Activated CD8-positive, alpha-beta T cell treated with anti-CD3 and anti-CD28 coated beads, Interleukin-2, amount 10 ng/mL, durations not matched to agents 7 days and 5 days (primary cell): ENCODE results near the gene KCNC2. TPM values are rescaled to one million over a fixed set of nuclear protein-coding genes. Genes with fewer than 3 reads are reported as not detected.
A peak's percentile ranks its signal among the peaks of the same experiment; 100 is the strongest.

Source experiments
- ATAC-seq: fragments of 150-1000 bp; cut with Tn5 transposase; one replicate; pipeline ENCODE4 v1.10.0; 2021; ENCODE audit warnings: moderate library complexity
- CTCF ChIA-PET: fragments of 350-600 bp; sonication (Branson Sonifier 250); formaldehyde crosslinking; loops from one replicate; lab custom pipeline; 2021; ENCODE audit warnings: antibody characterized with exemption; lab: Charles Lee
- POLR2A ChIA-PET: fragments of 350-600 bp; sonication (Branson Sonifier 250); formaldehyde crosslinking; loops from one replicate; lab custom pipeline; 2021; ENCODE audit warnings: antibody characterized with exemption; lab: Charles Lee
- DNase-seq: peaks from one replicate; pipeline ENCODE4 v3.0.0-alpha.2; 2020
- H3K27ac Mint-ChIP-seq: one replicate; pipeline ENCODE4 v1.8.0; 2021; ENCODE audit warnings: mild to moderate bottlenecking, mixed read lengths
- H3K27me3 Mint-ChIP-seq: one replicate; pipeline ENCODE4 v1.8.0; 2021; ENCODE audit warnings: low read depth, mixed read lengths
- H3K36me3 Mint-ChIP-seq: one replicate; pipeline ENCODE4 v1.8.0; 2021; ENCODE audit warnings: low read depth, mixed read lengths
- H3K4me1 Mint-ChIP-seq: one replicate; pipeline ENCODE4 v1.8.0; 2021; ENCODE audit warnings: low read depth, mixed read lengths
- H3K4me3 Mint-ChIP-seq: one replicate; pipeline ENCODE4 v1.8.0; 2021; ENCODE audit warnings: mild to moderate bottlenecking, mixed read lengths
- H3K9me3 Mint-ChIP-seq: one replicate; pipeline ENCODE4 v1.8.0; 2022; ENCODE audit warnings: mixed read lengths; ENCODE audit not compliant: insufficient read depth
- total RNA-seq, 2 experiments: library from RNA; stranded (reverse); gene quantifications; one replicate each; pipeline ENCODE4 v1.2.3, GENCODE V29; 2021

Gene KCNC2
- total RNA-seq, 2 experiments from 2014 or later, result not detected

- DNase-seq (no peak), ATAC-seq (no peak)
- Mint-ChIP-seq H3K36me3 (no peaks in the 10 kb centered on the region), H3K4me3 (no peak overlapping the region), H3K4me1 (no peaks in the 10 kb centered on the region), H3K9me3 (no peaks in the 10 kb centered on the region), H3K27me3 (no peaks in the 10 kb centered on the region), H3K27ac (no peak overlapping the region)
- CTCF ChIA-PET, result no interaction called here
- POLR2A ChIA-PET, result no interaction called here
Measured at GRCh38 chr12:75041472-75041871, 168.2 kb downstream of the KCNC2 start.

GRCh38 chr12:75020068-75020557, 189.5 kb downstream of the KCNC2 start:
- H3K4me1 Mint-ChIP-seq, result no peaks in the 10 kb centered on the region
- DNase-seq, result no peak
- H3K9me3 Mint-ChIP-seq, result peaks cover 28% of the 10 kb centered on the region
- CTCF ChIA-PET, result no interaction called here
- no peak for ATAC-seq
- H3K36me3 Mint-ChIP-seq, result no peaks in the 10 kb centered on the region
- POLR2A ChIA-PET, result no interaction called here
- H3K27me3 Mint-ChIP-seq, result no peaks in the 10 kb centered on the region
- H3K27ac Mint-ChIP-seq, result no peak overlapping the region
- no peak overlapping the region for H3K4me3 Mint-ChIP-seq

GRCh38 chr12:75011120-75011519, 198.5 kb downstream of the KCNC2 start:
- POLR2A ChIA-PET, result no interaction called here
- Mint-ChIP-seq H3K27me3 (no peaks in the 10 kb centered on the region), H3K36me3 (no peaks in the 10 kb centered on the region), H3K4me1 (no peaks in the 10 kb centered on the region), H3K9me3 (no peaks in the 10 kb centered on the region), H3K27ac (no peak overlapping the region), H3K4me3 (no peak overlapping the region)
- no peak for DNase-seq
- no peak for ATAC-seq
- CTCF ChIA-PET, result no interaction called here

GRCh38 chr12:75007133-75007532, 202.5 kb downstream of the KCNC2 start:
- no peak overlapping the region for H3K4me3 Mint-ChIP-seq
- CTCF ChIA-PET, result no interaction called here
- no peaks in the 10 kb centered on the region for H3K4me1 Mint-ChIP-seq
- DNase-seq (no peak), ATAC-seq (no peak)
- no peaks in the 10 kb centered on the region for H3K27me3 Mint-ChIP-seq
- H3K36me3 Mint-ChIP-seq, result no peaks in the 10 kb centered on the region
- H3K9me3 Mint-ChIP-seq, result peaks cover 11% of the 10 kb centered on the region
- POLR2A ChIA-PET, result no interaction called here
- H3K27ac Mint-ChIP-seq, result no peak overlapping the region

GRCh38 chr12:75000120-75000519, 209.5 kb downstream of the KCNC2 start:
- H3K27me3 Mint-ChIP-seq, result no peaks in the 10 kb centered on the region
- no peak overlapping the region for H3K27ac Mint-ChIP-seq
- H3K9me3 Mint-ChIP-seq, result peaks cover 5% of the 10 kb centered on the region
- ATAC-seq, result no peak
- ChIA-PET POLR2A (no interaction called here), CTCF (no interaction called here)
- H3K36me3 Mint-ChIP-seq, result no peaks in the 10 kb centered on the region
- no peak for DNase-seq
- no peak overlapping the region for H3K4me3 Mint-ChIP-seq
- H3K4me1 Mint-ChIP-seq, result peaks cover 2% of the 10 kb centered on the region

- Mint-ChIP-seq H3K4me1 (peaks cover 2% of the 10 kb centered on the region), H3K27ac (peak overlapping the region; percentile 44), H3K27me3 (no peaks in the 10 kb centered on the region), H3K36me3 (no peaks in the 10 kb centered on the region), H3K4me3 (peak overlapping the region; percentile 44), H3K9me3 (peaks cover 2% of the 10 kb centered on the region)
- DNase-seq (no peak), ATAC-seq (no peak)
- ChIA-PET CTCF (no interaction called here), POLR2A (no interaction called here)
Measured at GRCh38 chr12:74999474-74999873, 210.2 kb downstream of the KCNC2 start.

Other genes starting within 250 kb of the KCNC2 start
- 1 to 10 TPM; 3.1 to 4.1 TPM for gene CAPS2, start 120.5 kb upstream of the KCNC2 start, total RNA-seq
- not detected for gene GLIPR1L1, start 124.8 kb upstream of the KCNC2 start, total RNA-seq
- gene GLIPR1L2, start 181.2 kb upstream of the KCNC2 start, total RNA-seq, result not detected